ENCODE results near the gene NAALADL1. TPM values are rescaled to one million over a fixed set of nuclear protein-coding genes. Genes with fewer than 3 reads are reported as not detected.

The NAALADL1 gene
- total RNA-seq, 1 experiment from 2014 or later: 0.23 TPM

GRCh38 chr11:65103476-65103875, 45.1 kb upstream of the NAALADL1 start:
- H3K27me3 ChIP-seq (ENCODE audit: control insufficient read depth, insufficient read depth, low read length): no peaks in the 10 kb centered on the region
- in situ Hi-C loops (cut with HindIII; ENCODE audit: low pct_unique_long_range_greater_than_20kb, low sequenced_read_pairs) (no loop called here), intact Hi-C loops (cut with micrococcal nuclease; ENCODE audit: unreplicated experiment) (no loop called here)
- peaks cover 14% of the 10 kb centered on the region for H3K4me1 ChIP-seq (ENCODE audit: control insufficient read depth, insufficient read depth, low read length)
- ATAC-seq (no peak), DNase-seq (ENCODE audit: low read depth, low spot score) (no peak)
- H3K27ac ChIP-seq (ENCODE audit: low read length): peak overlapping the region; percentile 5; the same call in 1 of the 2 replicates
- ChIA-PET CTCF (no interaction called here), POLR2A (no interaction called here)
- no peaks in the 10 kb centered on the region for H3K36me3 ChIP-seq (ENCODE audit: control insufficient read depth, insufficient read depth, low read length)
- BruUV-seq (replicated peaks): TSS peak; percentile 18
- H3K4me3 ChIP-seq (ENCODE audit: low read depth in 2 of 2, low read length in 2 of 2): no peak overlapping the region
- TF ChIP-seq CTCF (IDR thresholded peaks at IDR 0.05) (no peak), SIN3A (IDR thresholded peaks at IDR 0.05; ENCODE audit: borderline replicate concordance, insufficient read depth, low read depth, low read length) (no peak), TCF7L2 (IDR thresholded peaks at IDR 0.05; ENCODE audit: low read depth, low read length) (no peak), POLR2AphosphoS5 (IDR thresholded peaks at IDR 0.05; ENCODE audit: low read depth, low read length) (no peak), REST (IDR thresholded peaks at IDR 0.05; ENCODE audit: insufficient read depth in 1 of 2, low read depth in 2 of 2, low read length in 1 of 2) (no peak)
- no peaks in the 10 kb centered on the region for H3K9me3 ChIP-seq (ENCODE audit: control insufficient read depth, insufficient read depth, low read depth, low read length)

GRCh38 chr11:65102142-65103095, 44.1 kb upstream of the NAALADL1 start:
- Histone ChIP-seq H3K36me3 (ENCODE audit: control insufficient read depth, insufficient read depth, low read length) (no peaks in the 10 kb centered on the region), H3K27ac (ENCODE audit: low read length) (peak overlapping the region; percentile 49; the same call in 1 of the 2 replicates), H3K27me3 (ENCODE audit: control insufficient read depth, insufficient read depth, low read length) (no peaks in the 10 kb centered on the region), H3K4me3 (ENCODE audit: low read depth in 2 of 2, low read length in 2 of 2) (no peak overlapping the region), H3K9me3 (ENCODE audit: control insufficient read depth, insufficient read depth, low read depth, low read length) (no peaks in the 10 kb centered on the region), H3K4me1 (ENCODE audit: control insufficient read depth, insufficient read depth, low read length) (peaks cover 14% of the 10 kb centered on the region)
- POLR2A ChIA-PET: interaction anchor here (1.5 kb wide), 1 partner anchor 8 kb away, joined by 6 read pairs; no protein-coding TSS in a partner anchor
- in situ Hi-C loops (cut with HindIII; ENCODE audit: low pct_unique_long_range_greater_than_20kb, low sequenced_read_pairs) (no loop called here), intact Hi-C loops (cut with micrococcal nuclease; ENCODE audit: unreplicated experiment) (no loop called here)
- DNase-seq (ENCODE audit: low read depth, low spot score): no peak
- peak; percentile 56 for ATAC-seq
- CTCF ChIA-PET: interaction anchor here (1.7 kb wide), 1 partner anchor 8 kb away, joined by 6 read pairs; no protein-coding TSS in a partner anchor
- TF ChIP-seq CTCF (IDR thresholded peaks at IDR 0.05) (no peak), POLR2AphosphoS5 (IDR thresholded peaks at IDR 0.05; ENCODE audit: low read depth, low read length) (no peak), TCF7L2 (IDR thresholded peaks at IDR 0.05; ENCODE audit: low read depth, low read length) (peak; percentile 77), SIN3A (IDR thresholded peaks at IDR 0.05; ENCODE audit: borderline replicate concordance, insufficient read depth, low read depth, low read length) (no peak), REST (IDR thresholded peaks at IDR 0.05; ENCODE audit: insufficient read depth in 1 of 2, low read depth in 2 of 2, low read length in 1 of 2) (no peak)
- BruUV-seq (replicated peaks): no TSS peak
